SK-N-SH (cell line): Measurements from ENCODE around the gene GRHL3. TPM values are rescaled to one million over a fixed set of nuclear protein-coding genes. Genes with fewer than 3 reads are reported as not detected.

Source experiments
- CTCF ChIA-PET: fragments of 300-600, 350-600 bp; formaldehyde crosslinking; extraction: SDS; loops from one replicate; lab custom pipeline; 2021; lab: Yijun Ruan, JAX
- POLR2A ChIA-PET: fragments of 350-600 bp; sonication (Branson Sonifier 250); formaldehyde crosslinking; extraction: SDS; loops from one replicate; lab custom pipeline; 2020; ENCODE audit warnings: antibody characterized with exemption, inconsistent platforms; lab: Yijun Ruan, JAX
- DNase-seq: peaks from one replicate; pipeline ENCODE4 v3.0.0; 2012
- H2AFZ ChIP-seq: fragments of 200-600 bp; sonication (generic); 2 replicates; pipeline ENCODE4 v1.8.1; 2016; ENCODE audit warnings: antibody characterized with exemption, mild to moderate bottlenecking, low read depth
- H3F3A ChIP-seq: fragments of 200-600 bp; sonication (generic); replicated peaks from 2 replicates; pipeline ENCODE3; 2016; ENCODE audit warnings: antibody characterized with exemption, mild to moderate bottlenecking; ENCODE audit not compliant: insufficient read depth
- H3K27ac ChIP-seq, 2 experiments: fragments of 200-500 bp in 1 of 2; fragments of 200-600 bp in 1 of 2; sonication (Bioruptor generic) in 1 of 2; sonication (generic), shearing (Covaris generic) in 1 of 2; 2 replicates each; pipeline versions ENCODE4 v1.5.1 to v1.6.1; 2014 to 2016; ENCODE audit warnings: low read depth in 2 of 2, inconsistent platforms in 1 of 2, low read length in 1 of 2, mild to moderate bottlenecking in 1 of 2, mixed read lengths in 1 of 2
- H3K27me3 ChIP-seq: fragments of 200-600 bp; sonication (generic), shearing (Covaris generic); 2 replicates; pipeline ENCODE4 v1.6.1; 2016; ENCODE audit warnings: mixed run types; ENCODE audit not compliant: insufficient read depth
- H3K36me3 ChIP-seq, 2 experiments: fragments of 200-500 bp in 1 of 2; fragments of 200-600 bp in 1 of 2; sonication (Bioruptor generic) in 1 of 2; sonication (generic) in 1 of 2; replicated peaks in 1 of 2; 2 replicates each; pipeline versions ENCODE3 to v1.5.1; 2014 to 2016; ENCODE audit warnings: low read length in 1 of 2, mild to moderate bottlenecking in 1 of 2; ENCODE audit not compliant: insufficient read depth in 2 of 2, control insufficient read depth in 1 of 2
- H3K4me1 ChIP-seq, 2 experiments: fragments of 200-500 bp in 1 of 2; fragments of 200-600 bp in 1 of 2; sonication (Bioruptor generic) in 1 of 2; sonication (generic), shearing (Covaris generic) in 1 of 2; 2 replicates each; pipeline versions ENCODE4 v1.5.1 to v1.6.1; 2014 to 2016; ENCODE audit warnings: low read depth in 1 of 2, low read length in 1 of 2, mixed run types in 1 of 2; ENCODE audit not compliant: insufficient read depth in 2 of 2, control insufficient read depth in 1 of 2
- H3K4me2 ChIP-seq: fragments of 200-600 bp; sonication (generic), shearing (Covaris generic); 2 replicates; pipeline ENCODE4 v1.6.1; 2017; ENCODE audit warnings: mixed run types
- H3K4me3 ChIP-seq, 2 experiments: fragments of 200-500 bp in 1 of 2; fragments of 200-600 bp in 1 of 2; sonication (Bioruptor generic) in 1 of 2; sonication (generic), shearing (Covaris generic) in 1 of 2; 2 replicates each; pipeline versions ENCODE4 v1.5.1 to v1.8.1; 2014 to 2016; ENCODE audit warnings: low read depth in 2 of 2, inconsistent platforms in 1 of 2, low read length in 1 of 2, mild to moderate bottlenecking in 1 of 2, mixed read lengths in 1 of 2, moderate library complexity in 1 of 2
- H3K79me2 ChIP-seq: fragments of 200-600 bp; sonication (generic); 2 replicates; pipeline ENCODE4 v1.8.1; 2017; ENCODE audit warnings: mild to moderate bottlenecking; ENCODE audit not compliant: insufficient read depth
- H3K9ac ChIP-seq: fragments of 200-600 bp; sonication (generic); 2 replicates; pipeline ENCODE4 v1.6.1; 2017; ENCODE audit warnings: mixed run types
- H3K9me2 ChIP-seq: fragments of 200-600 bp; sonication (generic); 2 replicates; pipeline ENCODE4 v1.6.1; 2017; ENCODE audit warnings: mixed run types
- H3K9me3 ChIP-seq: fragments of 200-600 bp; sonication (generic); 2 replicates; pipeline ENCODE4 v1.6.1; 2017; ENCODE audit warnings: mixed run types, mild to moderate bottlenecking, moderate library complexity
- H4K20me1 ChIP-seq: fragments of 200-600 bp; sonication (generic); 2 replicates; pipeline ENCODE4 v1.6.1; 2017; ENCODE audit warnings: mild to moderate bottlenecking, mixed run types; ENCODE audit not compliant: insufficient read depth
- ELF1 ChIP-seq: IDR thresholded peaks from 2 replicates; pipeline ENCODE4 v1.4.0; 2012
- FOSL2 ChIP-seq: IDR thresholded peaks from 2 replicates; pipeline ENCODE4 v1.4.0; 2012; ENCODE audit warnings: low read depth, mild to moderate bottlenecking, moderate library complexity, borderline replicate concordance
- FOXJ3 ChIP-seq: sonication (generic); formaldehyde crosslinking; IDR thresholded peaks from 2 replicates; pipeline ENCODE4 v1.5.1; 2020; ENCODE audit warnings: mild to moderate bottlenecking, missing genetic modification reagents
- GABPA ChIP-seq: IDR thresholded peaks from 2 replicates; pipeline ENCODE4 v1.4.0; 2012; ENCODE audit warnings: low read depth, mild to moderate bottlenecking
- JUND ChIP-seq: IDR thresholded peaks from 2 replicates; pipeline ENCODE4 v1.4.0; 2012
- NFIC ChIP-seq: IDR thresholded peaks from 2 replicates; pipeline ENCODE4 v1.4.0; 2012; ENCODE audit warnings: borderline replicate concordance
- POLR2AphosphoS5 ChIP-seq: IDR thresholded peaks from 2 replicates; pipeline ENCODE4 v1.6.1; 2012; ENCODE audit warnings: low read depth, low read length
- RCOR1 ChIP-seq: fragments of 150-350 bp; IDR thresholded peaks from 2 replicates; pipeline ENCODE4 v1.6.1; 2017; ENCODE audit warnings: antibody characterized with exemption, low read length
- RXRA ChIP-seq: IDR thresholded peaks from 2 replicates; pipeline ENCODE4 v1.4.0; 2012; ENCODE audit warnings: low read depth, mild to moderate bottlenecking, borderline replicate concordance
- SIN3A ChIP-seq: IDR thresholded peaks from 2 replicates; pipeline ENCODE4 v1.6.1; 2012; ENCODE audit warnings: low read depth, mild to moderate bottlenecking, low read length, moderate library complexity, borderline replicate concordance
- TCF12 ChIP-seq: IDR thresholded peaks from 2 replicates; pipeline ENCODE4 v1.4.0; 2012
- ZBTB33 ChIP-seq: IDR thresholded peaks from 2 replicates; pipeline ENCODE4 v1.4.0; 2012; ENCODE audit warnings: low read depth, borderline replicate concordance
- WGBS: methylation state at CpG from one replicate; pipeline ENCODE4 v1.1.6; 2017; ENCODE audit warnings: low lambda C conversion rate; 5-methylcytosine and 5-hydroxymethylcytosine counted together
- polyA plus RNA-seq, 3 experiments: library from polyadenylated mRNA; depleted of rRNA; stranded (reverse); fragments of >200 nt; gene quantifications; 2 replicates each; pipeline ENCODE4 v1.2.3, GENCODE V29; 2012
- TF ChIP-seq, protein P1 (sequence below): IDR thresholded peaks from 2 replicates; pipeline ENCODE4; 2012
- TF ChIP-seq, protein P2 (sequence below): IDR thresholded peaks from 2 replicates; pipeline ENCODE4 v1.4.0; 2012; ENCODE audit warnings: low read depth, borderline replicate concordance
- TF ChIP-seq, protein P3 (sequence below): IDR thresholded peaks from 2 replicates; pipeline ENCODE4 v1.4.0; 2012; ENCODE audit warnings: low read depth

Gene GRHL3
- polyA plus RNA-seq, 1 of the 3 experiments (the other 2 are of a cell fraction): 0.05 TPM

- TF ChIP-seq TCF12 (peak; percentile 83), RCOR1 (no peak), NFIC (peak; percentile 82), POLR2AphosphoS5 (peak; percentile 13; the same call in 1 of the 2 replicates), SIN3A (no peak), GABPA (no peak), FOSL2 (peak; percentile 85), ELF1 (no peak), JUND (peak; percentile 79), RXRA (peak; percentile 33; the same call in 1 of the 2 replicates), FOXJ3 (CRISPR knock-in tag) (no peak), ZBTB33 (no peak)
- TF ChIP-seq, protein P1, sequence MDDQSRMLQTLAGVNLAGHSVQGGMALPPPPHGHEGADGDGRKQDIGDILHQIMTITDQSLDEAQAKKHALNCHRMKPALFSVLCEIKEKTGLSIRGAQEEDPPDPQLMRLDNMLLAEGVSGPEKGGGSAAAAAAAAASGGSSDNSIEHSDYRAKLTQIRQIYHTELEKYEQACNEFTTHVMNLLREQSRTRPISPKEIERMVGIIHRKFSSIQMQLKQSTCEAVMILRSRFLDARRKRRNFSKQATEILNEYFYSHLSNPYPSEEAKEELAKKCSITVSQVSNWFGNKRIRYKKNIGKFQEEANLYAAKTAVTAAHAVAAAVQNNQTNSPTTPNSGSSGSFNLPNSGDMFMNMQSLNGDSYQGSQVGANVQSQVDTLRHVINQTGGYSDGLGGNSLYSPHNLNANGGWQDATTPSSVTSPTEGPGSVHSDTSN: peak; percentile 38
- TF ChIP-seq, protein P2, sequence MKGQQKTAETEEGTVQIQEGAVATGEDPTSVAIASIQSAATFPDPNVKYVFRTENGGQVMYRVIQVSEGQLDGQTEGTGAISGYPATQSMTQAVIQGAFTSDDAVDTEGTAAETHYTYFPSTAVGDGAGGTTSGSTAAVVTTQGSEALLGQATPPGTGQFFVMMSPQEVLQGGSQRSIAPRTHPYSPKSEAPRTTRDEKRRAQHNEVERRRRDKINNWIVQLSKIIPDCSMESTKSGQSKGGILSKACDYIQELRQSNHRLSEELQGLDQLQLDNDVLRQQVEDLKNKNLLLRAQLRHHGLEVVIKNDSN: no peak
- TF ChIP-seq, protein P3, sequence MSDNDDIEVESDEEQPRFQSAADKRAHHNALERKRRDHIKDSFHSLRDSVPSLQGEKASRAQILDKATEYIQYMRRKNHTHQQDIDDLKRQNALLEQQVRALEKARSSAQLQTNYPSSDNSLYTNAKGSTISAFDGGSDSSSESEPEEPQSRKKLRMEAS: peak; percentile 71
- Histone ChIP-seq H3K27me3 (no peaks in the 10 kb centered on the region), H2AFZ (no peak overlapping the region), H3K4me1 (peaks cover 11 to 15% of the 10 kb centered on the region in 2 experiments), H3K27ac (peak overlapping the region in 1 of 2 experiments; percentile 46; a peak in 2 of 4 replicates), H3K4me3 (no peak overlapping the region), H3K9me2 (no peaks in the 10 kb centered on the region), H3K36me3 (peaks cover 0 to 6% of the 10 kb centered on the region in 2 experiments), H3K4me2 (no peak overlapping the region), H3K9ac (no peak overlapping the region), H3K9me3 (no peaks in the 10 kb centered on the region), H3K79me2 (no peaks in the 10 kb centered on the region), H3F3A (peaks cover 13% of the 10 kb centered on the region), H4K20me1 (no peaks in the 10 kb centered on the region)
- ChIA-PET CTCF (no interaction called here), POLR2A (no interaction called here)
- 93% methylated on average over 2 of the region's 4 CpGs for WGBS
- no peak for DNase-seq
These were observed 43.9 kb downstream of the GRHL3 start for GRCh38 chr1:24362982-24363614.
